ENCODE measurements around the gene ZFAND5. TPM values are rescaled to one million over a fixed set of nuclear protein-coding genes. Genes with fewer than 3 reads are reported as not detected.

ZFAND5 gene
- total and polyA plus RNA-seq, 2 of the 13 experiments (the other 11 are each of a cell fraction or from before 2014, with no cell fraction given) = 53.4 to 60.2 TPM

DNA sequence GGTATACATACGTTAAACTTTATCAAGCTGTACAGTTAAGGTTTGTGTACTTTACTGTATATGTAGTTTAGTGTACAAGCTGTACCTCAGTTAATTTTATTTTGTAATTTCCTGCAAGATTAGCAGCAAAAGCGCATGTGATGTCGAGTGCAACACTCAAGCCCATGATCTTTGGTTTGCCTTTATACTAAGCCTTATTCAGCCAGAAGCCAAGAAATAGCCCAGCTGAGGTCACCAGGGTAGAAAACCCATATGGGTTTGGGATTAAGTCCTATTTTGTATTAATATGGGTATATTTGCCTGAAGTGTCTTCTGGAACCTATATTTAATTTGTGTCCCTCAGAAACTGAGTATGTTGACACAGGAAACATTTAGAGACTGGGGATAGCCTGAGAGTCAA, 59.3 kb downstream of the ZFAND5 start:
- Histone ChIP-seq H3K4me3 (replicated peaks in 1 of 3; ENCODE audit: insufficient read depth in 1 of 3, low read depth in 2 of 3, low read length in 3 of 3) (no peak overlapping the region), H3K27ac (ENCODE audit: extremely low read length, insufficient read depth, low read length) (no peak overlapping the region), H2AFZ (ENCODE audit: low read length) (no peak overlapping the region), H4K20me1 (ENCODE audit: insufficient read depth, low read length) (no peaks in the 10 kb centered on the region), H3K4me1 (ENCODE audit: insufficient read depth, low read length) (peaks cover 7% of the 10 kb centered on the region; the same call in 1 of the 2 replicates), H3K79me2 (ENCODE audit: insufficient read depth, low read length) (no peaks in the 10 kb centered on the region), H3K36me3 (replicated peaks in 1 of 2; ENCODE audit: control insufficient read depth in 1 of 2, insufficient read depth in 2 of 2, low read length in 2 of 2) (no peaks in the 10 kb centered on the region), H3K27me3 (ENCODE audit: control insufficient read depth in 1 of 2, insufficient read depth in 2 of 2, low read length in 2 of 2) (no peaks in the 10 kb centered on the region), H3K4me2 (ENCODE audit: low read depth, low read length) (no peak overlapping the region), H3K9ac (ENCODE audit: insufficient read depth, low read depth, low read length) (no peak overlapping the region), H3K9me3 (ENCODE audit: low read length) (no peaks in the 10 kb centered on the region)
- intact Hi-C loops (cut with micrococcal nuclease; ENCODE audit: unreplicated experiment) = no loop called here
- ChIA-PET POLR2A (no interaction called here), CTCF (ENCODE audit: low intra/inter-chr PET ratio, low total read pairs) (no interaction called here)
- no TSS peak for BruUV-seq (replicated peaks)
- in situ Hi-C loops (cut with HindIII; ENCODE audit: extremely low pct_ligation_motif_present, low pct_unique_long_range_greater_than_20kb) = no loop called here
- ATAC-seq (no peak), DNase-seq (ENCODE audit: low spot score) (no peak), FAIRE-seq (no peak)
- WGBS (ENCODE audit: low lambda C conversion rate) = 79% methylated on average over 3 of the region's 3 CpGs
- TF ChIP-seq, protein P1, sequence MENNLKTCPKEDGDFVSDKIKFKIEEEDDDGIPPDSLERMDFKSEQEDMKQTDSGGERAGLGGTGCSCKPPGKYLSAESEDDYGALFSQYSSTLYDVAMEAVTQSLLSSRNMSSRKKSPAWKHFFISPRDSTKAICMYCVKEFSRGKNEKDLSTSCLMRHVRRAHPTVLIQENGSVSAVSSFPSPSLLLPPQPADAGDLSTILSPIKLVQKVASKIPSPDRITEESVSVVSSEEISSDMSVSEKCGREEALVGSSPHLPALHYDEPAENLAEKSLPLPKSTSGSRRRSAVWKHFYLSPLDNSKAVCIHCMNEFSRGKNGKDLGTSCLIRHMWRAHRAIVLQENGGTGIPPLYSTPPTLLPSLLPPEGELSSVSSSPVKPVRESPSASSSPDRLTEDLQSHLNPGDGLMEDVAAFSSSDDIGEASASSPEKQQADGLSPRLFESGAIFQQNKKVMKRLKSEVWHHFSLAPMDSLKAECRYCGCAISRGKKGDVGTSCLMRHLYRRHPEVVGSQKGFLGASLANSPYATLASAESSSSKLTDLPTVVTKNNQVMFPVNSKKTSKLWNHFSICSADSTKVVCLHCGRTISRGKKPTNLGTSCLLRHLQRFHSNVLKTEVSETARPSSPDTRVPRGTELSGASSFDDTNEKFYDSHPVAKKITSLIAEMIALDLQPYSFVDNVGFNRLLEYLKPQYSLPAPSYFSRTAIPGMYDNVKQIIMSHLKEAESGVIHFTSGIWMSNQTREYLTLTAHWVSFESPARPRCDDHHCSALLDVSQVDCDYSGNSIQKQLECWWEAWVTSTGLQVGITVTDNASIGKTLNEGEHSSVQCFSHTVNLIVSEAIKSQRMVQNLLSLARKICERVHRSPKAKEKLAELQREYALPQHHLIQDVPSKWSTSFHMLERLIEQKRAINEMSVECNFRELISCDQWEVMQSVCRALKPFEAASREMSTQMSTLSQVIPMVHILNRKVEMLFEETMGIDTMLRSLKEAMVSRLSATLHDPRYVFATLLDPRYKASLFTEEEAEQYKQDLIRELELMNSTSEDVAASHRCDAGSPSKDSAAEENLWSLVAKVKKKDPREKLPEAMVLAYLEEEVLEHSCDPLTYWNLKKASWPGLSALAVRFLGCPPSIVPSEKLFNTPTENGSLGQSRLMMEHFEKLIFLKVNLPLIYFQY (CRISPR knock-in tag; IDR thresholded peaks at IDR 0.05; ENCODE audit: borderline replicate concordance) = no peak
- TF ChIP-seq ONECUT2 (CRISPR knock-in tag; IDR thresholded peaks at IDR 0.05) (no peak), HMG20A (CRISPR knock-in tag; IDR thresholded peaks at IDR 0.05; ENCODE audit: borderline replicate concordance) (no peak), ZFY (CRISPR knock-in tag; IDR thresholded peaks at IDR 0.05) (no peak), ZNF101 (CRISPR knock-in tag; IDR thresholded peaks at IDR 0.05; ENCODE audit: borderline replicate concordance, low read depth) (no peak), KDM4B (CRISPR knock-in tag; IDR thresholded peaks at IDR 0.05) (no peak), ZNF570 (CRISPR knock-in tag; IDR thresholded peaks at IDR 0.05; ENCODE audit: borderline replicate concordance) (no peak), ZNF501 (CRISPR knock-in tag; IDR thresholded peaks at IDR 0.05) (no peak), ZMYM3 (CRISPR knock-in tag; IDR thresholded peaks at IDR 0.05) (no peak), SKI (IDR thresholded peaks at IDR 0.05; ENCODE audit: partially characterized antibody) (no peak), POGZ (CRISPR knock-in tag; IDR thresholded peaks at IDR 0.05) (no peak), ZNF136 (CRISPR knock-in tag; IDR thresholded peaks at IDR 0.05; ENCODE audit: low read depth) (no peak), ZNF382 (CRISPR knock-in tag; IDR thresholded peaks at IDR 0.05; ENCODE audit: borderline replicate concordance) (no peak), ZNF556 (CRISPR knock-in tag; IDR thresholded peaks at IDR 0.05; ENCODE audit: borderline replicate concordance) (no peak), ZNF616 (CRISPR knock-in tag; IDR thresholded peaks at IDR 0.05; ENCODE audit: low read depth) (no peak), ZNF75D (CRISPR knock-in tag; IDR thresholded peaks at IDR 0.05; ENCODE audit: borderline replicate concordance) (no peak)
- TF ChIP-seq, protein P2, sequence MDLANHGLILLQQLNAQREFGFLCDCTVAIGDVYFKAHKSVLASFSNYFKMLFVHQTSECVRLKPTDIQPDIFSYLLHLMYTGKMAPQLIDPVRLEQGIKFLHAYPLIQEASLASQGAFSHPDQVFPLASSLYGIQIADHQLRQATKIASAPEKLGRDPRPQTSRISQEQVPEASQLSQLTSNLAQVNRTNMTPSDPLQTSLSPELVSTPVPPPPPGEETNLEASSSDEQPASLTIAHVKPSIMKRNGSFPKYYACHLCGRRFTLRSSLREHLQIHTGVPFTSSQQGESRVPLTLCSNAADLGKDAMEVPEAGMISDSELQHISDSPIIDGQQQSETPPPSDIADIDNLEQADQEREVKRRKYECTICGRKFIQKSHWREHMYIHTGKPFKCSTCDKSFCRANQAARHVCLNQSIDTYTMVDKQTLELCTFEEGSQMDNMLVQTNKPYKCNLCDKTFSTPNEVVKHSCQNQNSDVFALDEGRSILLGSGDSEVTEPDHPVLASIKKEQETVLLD (CRISPR knock-in tag; IDR thresholded peaks at IDR 0.05; ENCODE audit: low read depth) = no peak
- TF ChIP-seq, protein P3, sequence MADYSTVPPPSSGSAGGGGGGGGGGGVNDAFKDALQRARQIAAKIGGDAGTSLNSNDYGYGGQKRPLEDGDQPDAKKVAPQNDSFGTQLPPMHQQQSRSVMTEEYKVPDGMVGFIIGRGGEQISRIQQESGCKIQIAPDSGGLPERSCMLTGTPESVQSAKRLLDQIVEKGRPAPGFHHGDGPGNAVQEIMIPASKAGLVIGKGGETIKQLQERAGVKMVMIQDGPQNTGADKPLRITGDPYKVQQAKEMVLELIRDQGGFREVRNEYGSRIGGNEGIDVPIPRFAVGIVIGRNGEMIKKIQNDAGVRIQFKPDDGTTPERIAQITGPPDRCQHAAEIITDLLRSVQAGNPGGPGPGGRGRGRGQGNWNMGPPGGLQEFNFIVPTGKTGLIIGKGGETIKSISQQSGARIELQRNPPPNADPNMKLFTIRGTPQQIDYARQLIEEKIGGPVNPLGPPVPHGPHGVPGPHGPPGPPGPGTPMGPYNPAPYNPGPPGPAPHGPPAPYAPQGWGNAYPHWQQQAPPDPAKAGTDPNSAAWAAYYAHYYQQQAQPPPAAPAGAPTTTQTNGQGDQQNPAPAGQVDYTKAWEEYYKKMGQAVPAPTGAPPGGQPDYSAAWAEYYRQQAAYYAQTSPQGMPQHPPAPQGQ (CRISPR knock-in tag; IDR thresholded peaks at IDR 0.05; ENCODE audit: borderline replicate concordance) = no peak

Data from HepG2 (cell line).